ENCODE measurements around the gene IL1RAPL1. TPM values are rescaled to one million over a fixed set of nuclear protein-coding genes. Genes with fewer than 3 reads are reported as not detected.

The IL1RAPL1 gene
- total and polyA plus RNA-seq, 8 donors, result 0.06 to 3.3 (median 0.31) TPM; not detected in 3

GRCh38 chrX:29535212-29536162 is 948.2 kb downstream of the IL1RAPL1 start:
- no peak for DNase-seq
- 18 to 50% (median 36%) methylated on average over 1 of the region's 1 CpG for WGBS, 5 donors
- no peaks in the 10 kb centered on the region for H3K27me3 ChIP-seq
- no peak overlapping the region for H3K27ac ChIP-seq
- H3K9me3 ChIP-seq, result no peaks in the 10 kb centered on the region
- H3K36me3 ChIP-seq, result no peaks in the 10 kb centered on the region
- TF ChIP-seq EP300 (IDR thresholded peaks at IDR 0.05), result no peak
- TF ChIP-seq CTCF (IDR thresholded peaks at IDR 0.05), result no peak
- TF ChIP-seq POLR2AphosphoS5 (IDR thresholded peaks at IDR 0.05), result no peak
- TF ChIP-seq POLR2A (IDR thresholded peaks at IDR 0.05), result no peak
- no peaks in the 10 kb centered on the region for H3K4me1 ChIP-seq
- intact Hi-C loops (cut with DNase I; ENCODE audit: low total_unique reads), result no loop called here
- H3K4me3 ChIP-seq, result no peak overlapping the region

GRCh38 chrX:29541038-29541437 is 953.8 kb downstream of the IL1RAPL1 start:
- intact Hi-C loops (cut with DNase I; ENCODE audit: low total_unique reads), result no loop called here
- WGBS, 5 donors, result 64 to 89% (median 82%) methylated on average over 3 of the region's 3 CpGs
- Histone ChIP-seq H3K27me3 (no peaks in the 10 kb centered on the region), H3K4me3 (no peak overlapping the region), H3K4me1 (no peaks in the 10 kb centered on the region), H3K9me3 (no peaks in the 10 kb centered on the region), H3K36me3 (no peaks in the 10 kb centered on the region), H3K27ac (no peak overlapping the region)
- DNase-seq, result no peak
- TF ChIP-seq POLR2A (IDR thresholded peaks at IDR 0.05), result no peak
- TF ChIP-seq POLR2AphosphoS5 (IDR thresholded peaks at IDR 0.05), result no peak
- no peak for TF ChIP-seq CTCF (IDR thresholded peaks at IDR 0.05)
- TF ChIP-seq EP300 (IDR thresholded peaks at IDR 0.05), result no peak

- no peak for TF ChIP-seq CTCF (IDR thresholded peaks at IDR 0.05)
- no peak for TF ChIP-seq POLR2A (IDR thresholded peaks at IDR 0.05)
- TF ChIP-seq POLR2AphosphoS5 (IDR thresholded peaks at IDR 0.05), result no peak
- TF ChIP-seq EP300 (IDR thresholded peaks at IDR 0.05), result no peak
- DNase-seq, result no peak
- Histone ChIP-seq H3K27ac (no peak overlapping the region), H3K4me3 (no peak overlapping the region), H3K4me1 (no peaks in the 10 kb centered on the region), H3K27me3 (no peaks in the 10 kb centered on the region), H3K36me3 (no peaks in the 10 kb centered on the region), H3K9me3 (no peaks in the 10 kb centered on the region)
- WGBS, 5 donors, result 45 to 64% (median 56%) methylated on average over 1 of the region's 1 CpG
- intact Hi-C loops (cut with DNase I; ENCODE audit: low total_unique reads), result no loop called here
Measured at GRCh38 chrX:29542152-29542551, 954.9 kb downstream of the IL1RAPL1 start.

GRCh38 chrX:29545878-29546277 is 958.6 kb downstream of the IL1RAPL1 start:
- no peak overlapping the region for H3K4me3 ChIP-seq
- TF ChIP-seq POLR2A (IDR thresholded peaks at IDR 0.05) (no peak), EP300 (IDR thresholded peaks at IDR 0.05) (no peak), POLR2AphosphoS5 (IDR thresholded peaks at IDR 0.05) (no peak), CTCF (IDR thresholded peaks at IDR 0.05) (no peak)
- WGBS, 5 donors, result 48 to 87% (median 59%) methylated on average over 2 of the region's 2 CpGs
- intact Hi-C loops (cut with DNase I; ENCODE audit: low total_unique reads), result no loop called here
- H3K4me1 ChIP-seq, result no peaks in the 10 kb centered on the region
- H3K9me3 ChIP-seq, result no peaks in the 10 kb centered on the region
- DNase-seq, result no peak
- H3K36me3 ChIP-seq, result no peaks in the 10 kb centered on the region
- H3K27me3 ChIP-seq, result no peaks in the 10 kb centered on the region
- H3K27ac ChIP-seq, result no peak overlapping the region
